CD14-positive monocyte (primary cell): ENCODE results near the gene ENTHD1. TPM values are rescaled to one million over a fixed set of nuclear protein-coding genes. Genes with fewer than 3 reads are reported as not detected.

Experiments used
- DNase-seq, 3 donors: peaks; one replicate each; pipeline ENCODE4 v3.0.0-alpha.2; 2011 to 2022
- H2AFZ ChIP-seq: 2 replicates; pipeline ENCODE4 v1.6.0; 2012; ENCODE audit warnings: mild to moderate bottlenecking, low read depth, low read length, inconsistent platforms; ENCODE audit not compliant: insufficient read depth, poor library complexity, severe bottlenecking
- H3K27ac ChIP-seq, 2 donors: 1 replicate in 1 of 2; 2 replicates in 1 of 2; pipeline ENCODE4 v1.5.1; 2012 to 2013; ENCODE audit warnings: low read length in 2 of 2, control low read depth in 1 of 2, inconsistent platforms in 1 of 2, low read depth in 1 of 2, mild to moderate bottlenecking in 1 of 2
- H3K27me3 ChIP-seq, 2 donors: one replicate each; pipeline versions ENCODE4 v1.6.0 to v1.6.1; 2011 to 2013; ENCODE audit warnings: low read length in 2 of 2; ENCODE audit not compliant: control insufficient read depth in 2 of 2, insufficient read depth in 2 of 2
- H3K36me3 ChIP-seq, 2 donors: replicated peaks in 1 of 2; 1 replicate in 1 of 2; 2 replicates in 1 of 2; pipeline versions ENCODE4 v1.5.1 to v1.6.1; 2012 to 2013; ENCODE audit warnings: low read length in 2 of 2, control low read depth in 1 of 2, inconsistent platforms in 1 of 2, mild to moderate bottlenecking in 1 of 2; ENCODE audit not compliant: insufficient read depth in 2 of 2, control insufficient read depth in 1 of 2
- H3K4me1 ChIP-seq, 2 donors: 1 replicate in 1 of 2; 2 replicates in 1 of 2; pipeline versions ENCODE4 v1.5.1 to v1.6.1; 2012 to 2013; ENCODE audit warnings: low read length in 2 of 2, control low read depth in 1 of 2, inconsistent platforms in 1 of 2, mild to moderate bottlenecking in 1 of 2, moderate library complexity in 1 of 2; ENCODE audit not compliant: insufficient read depth in 2 of 2, control insufficient read depth in 1 of 2
- H3K4me2 ChIP-seq: replicated peaks from 2 replicates; pipeline ENCODE3; 2012; ENCODE audit warnings: low read length, moderate library complexity, mild to moderate bottlenecking; ENCODE audit not compliant: poor library complexity, severe bottlenecking; ENCODE audit errors: extremely low read depth
- H3K4me3 ChIP-seq, 3 experiments: fragments of 200-600 bp in 1 of 3; sonication (generic) in 1 of 3; replicated peaks in 1 of 3; 1 replicate in 2 of 3; 2 replicates in 1 of 3; pipeline ENCODE4 v1.5.1; 2011 to 2013; ENCODE audit warnings: low read length in 3 of 3, mild to moderate bottlenecking in 3 of 3, control low read depth in 2 of 3, low read depth in 2 of 3, inconsistent platforms in 1 of 3, moderate library complexity in 1 of 3
- H3K79me2 ChIP-seq: 2 replicates; pipeline ENCODE4 v1.6.0; 2012; ENCODE audit warnings: mild to moderate bottlenecking, control low read depth, inconsistent platforms, low read length, moderate library complexity; ENCODE audit not compliant: insufficient read depth
- H3K9ac ChIP-seq: 2 replicates; pipeline ENCODE4 v1.6.0; 2017; ENCODE audit warnings: low read length, mild to moderate bottlenecking; ENCODE audit not compliant: insufficient read depth, poor library complexity, severe bottlenecking
- H3K9me3 ChIP-seq, 2 donors: replicated peaks in 1 of 2; 1 replicate in 1 of 2; 2 replicates in 1 of 2; pipeline versions ENCODE4 v1.5.1 to v1.6.1; 2012 to 2013; ENCODE audit warnings: low read length in 2 of 2, control low read depth in 1 of 2; ENCODE audit not compliant: control insufficient read depth in 1 of 2, insufficient read depth in 1 of 2
- H4K20me1 ChIP-seq: 2 replicates; pipeline ENCODE4 v1.6.0; 2012; ENCODE audit warnings: mild to moderate bottlenecking, low read length, control low read depth, moderate library complexity; ENCODE audit not compliant: insufficient read depth
- H3K27ac Mint-ChIP-seq, 7 donors: one replicate each; pipeline ENCODE4 v1.8.0; 2020; ENCODE audit warnings: mild to moderate bottlenecking in 7 of 7, mixed read lengths in 7 of 7, moderate library complexity in 6 of 7, inconsistent platforms in 2 of 7
- H3K27me3 Mint-ChIP-seq, 3 donors: one replicate each; pipeline ENCODE4 v1.8.0; 2021 to 2022; ENCODE audit warnings: low read depth in 3 of 3, mild to moderate bottlenecking in 3 of 3, mixed read lengths in 3 of 3, moderate library complexity in 3 of 3, inconsistent platforms in 1 of 3
- H3K36me3 Mint-ChIP-seq, 2 donors: one replicate each; pipeline ENCODE4 v1.8.0; 2020; ENCODE audit warnings: mixed read lengths in 2 of 2, inconsistent platforms in 1 of 2, mild to moderate bottlenecking in 1 of 2
- H3K4me1 Mint-ChIP-seq: one replicate; pipeline ENCODE4 v1.8.0; 2020; ENCODE audit warnings: mild to moderate bottlenecking, mixed read lengths
- H3K4me3 Mint-ChIP-seq, 2 donors: one replicate each; pipeline ENCODE4 v1.8.0; 2020; ENCODE audit warnings: mild to moderate bottlenecking in 2 of 2, mixed read lengths in 2 of 2, moderate library complexity in 1 of 2
- H3K9me3 Mint-ChIP-seq, 7 donors: one replicate each; pipeline ENCODE4 v1.8.0; 2020 to 2022; ENCODE audit warnings: mixed read lengths in 7 of 7, mild to moderate bottlenecking in 6 of 7, moderate library complexity in 6 of 7, inconsistent platforms in 2 of 7
- WGBS: methylation state at CpG from one replicate; pipeline ENCODE4 v1.1.5; 2013; ENCODE audit warnings: missing lambda C conversion rate; ENCODE audit not compliant: insufficient coverage; 5-methylcytosine and 5-hydroxymethylcytosine counted together
- intact Hi-C, 2 donors: fragments of 100-400 bp; cut with micrococcal nuclease; formaldehyde crosslinking; loops; one replicate each; pipeline versions ENCODE4 v1.15.0 to v1.15.1; 2023
- polyA plus RNA-seq, 3 donors: library from polyadenylated mRNA; depleted of rRNA in 1 of 3; unstranded in 2 of 3; stranded (reverse) in 1 of 3; fragments of 300-500 nt in 2 of 3; fragments of >200 nt in 1 of 3; fragmentation: Illumina TruSeq in 2 of 3; gene quantifications; 1 replicate in 2 of 3; 2 replicates in 1 of 3; pipeline ENCODE4 v1.2.3, GENCODE V29; 2012 to 2021
- TF ChIP-seq, protein P1 (sequence below): fragments of 200-600 bp; IDR thresholded peaks from one replicate; pipeline ENCODE4 v1.8.0; 2022; ENCODE audit warnings: antibody characterized with exemption, mild to moderate bottlenecking

The ENTHD1 gene
- polyA plus RNA-seq, 3 donors: not detected

DNA sequence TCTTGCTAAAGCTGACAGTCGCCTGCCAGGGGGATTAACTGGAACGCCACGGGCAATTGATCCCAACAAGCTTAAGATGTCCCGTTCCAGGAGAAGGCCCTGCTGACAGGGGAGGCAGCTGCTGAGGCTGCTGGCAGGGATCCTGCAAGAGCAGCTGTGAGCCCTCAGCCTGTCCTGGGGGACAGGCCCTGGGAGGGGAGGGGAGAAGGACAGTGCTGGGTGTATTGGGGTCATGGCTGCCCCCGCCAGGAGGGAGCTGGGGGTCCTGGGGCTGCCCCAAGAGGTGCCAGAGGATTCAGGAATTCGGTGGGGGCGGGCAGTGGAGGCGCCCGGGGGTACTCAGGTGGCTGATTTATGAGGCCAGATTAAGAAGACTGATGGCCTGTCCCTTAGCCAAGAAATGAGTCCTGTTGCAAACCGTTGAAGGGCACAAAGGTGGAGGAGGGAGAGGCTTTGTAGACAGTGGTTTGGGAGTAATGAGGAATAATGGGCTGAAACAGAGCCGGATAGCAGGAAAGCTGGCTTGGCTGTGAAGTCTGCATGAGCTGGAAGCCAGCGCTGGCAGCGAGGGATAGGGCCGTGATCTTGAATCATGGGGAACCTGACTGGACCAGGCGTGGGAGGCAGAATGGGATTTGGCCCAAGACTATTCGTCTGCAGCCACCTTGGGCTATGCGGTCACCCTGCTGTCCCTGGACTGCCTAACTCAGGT is 189.5 kb downstream of the ENTHD1 start:
- intact Hi-C loops: no loop called here
- Histone ChIP-seq H4K20me1 (no peaks in the 10 kb centered on the region), H3K4me2 (no peak overlapping the region), H3K36me3 (no peaks in the 10 kb centered on the region), H3K4me3 (no peak overlapping the region), H2AFZ (no peak overlapping the region), H3K9ac (no peak overlapping the region), H3K9me3 (no peaks in the 10 kb centered on the region), H3K27ac (no peak overlapping the region), H3K4me1 (no peaks in the 10 kb centered on the region), H3K27me3 (no peaks in the 10 kb centered on the region), H3K79me2 (no peaks in the 10 kb centered on the region)
- Mint-ChIP-seq H3K9me3 (peaks cover 0 to 2% (median 0%) of the 10 kb centered on the region in 7 donors), H3K27ac (no peak overlapping the region), H3K4me3 (no peak overlapping the region), H3K4me1 (no peaks in the 10 kb centered on the region), H3K27me3 (peaks cover 2 to 6% (median 5%) of the 10 kb centered on the region in 3 donors), H3K36me3 (no peaks in the 10 kb centered on the region)
- DNase-seq: no peak
- TF ChIP-seq, protein P1, sequence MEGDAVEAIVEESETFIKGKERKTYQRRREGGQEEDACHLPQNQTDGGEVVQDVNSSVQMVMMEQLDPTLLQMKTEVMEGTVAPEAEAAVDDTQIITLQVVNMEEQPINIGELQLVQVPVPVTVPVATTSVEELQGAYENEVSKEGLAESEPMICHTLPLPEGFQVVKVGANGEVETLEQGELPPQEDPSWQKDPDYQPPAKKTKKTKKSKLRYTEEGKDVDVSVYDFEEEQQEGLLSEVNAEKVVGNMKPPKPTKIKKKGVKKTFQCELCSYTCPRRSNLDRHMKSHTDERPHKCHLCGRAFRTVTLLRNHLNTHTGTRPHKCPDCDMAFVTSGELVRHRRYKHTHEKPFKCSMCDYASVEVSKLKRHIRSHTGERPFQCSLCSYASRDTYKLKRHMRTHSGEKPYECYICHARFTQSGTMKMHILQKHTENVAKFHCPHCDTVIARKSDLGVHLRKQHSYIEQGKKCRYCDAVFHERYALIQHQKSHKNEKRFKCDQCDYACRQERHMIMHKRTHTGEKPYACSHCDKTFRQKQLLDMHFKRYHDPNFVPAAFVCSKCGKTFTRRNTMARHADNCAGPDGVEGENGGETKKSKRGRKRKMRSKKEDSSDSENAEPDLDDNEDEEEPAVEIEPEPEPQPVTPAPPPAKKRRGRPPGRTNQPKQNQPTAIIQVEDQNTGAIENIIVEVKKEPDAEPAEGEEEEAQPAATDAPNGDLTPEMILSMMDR: no peak
- WGBS: 89% methylated on average over 16 of the region's 17 CpGs

DNA sequence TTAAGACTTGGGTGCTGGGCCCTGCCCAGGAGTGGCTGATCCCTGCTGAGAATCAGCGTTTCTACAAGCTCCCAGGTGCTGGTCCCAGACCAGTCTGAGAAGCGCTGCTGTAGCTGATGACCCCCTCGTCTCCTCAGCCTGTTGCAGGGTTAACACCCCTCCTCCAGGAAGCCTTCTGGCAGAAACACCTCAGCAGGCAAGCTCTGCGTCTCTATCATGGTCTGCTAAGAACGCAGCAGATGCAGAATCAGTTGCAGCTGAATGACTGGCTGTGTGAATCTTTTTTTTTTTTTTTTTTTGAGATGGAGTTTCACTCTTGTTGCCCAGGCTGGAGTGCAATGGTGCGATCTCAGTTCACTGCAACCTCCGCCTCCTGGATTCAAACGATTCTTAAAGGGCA is 190.5 kb downstream of the ENTHD1 start:
- H3K27me3 ChIP-seq: no peaks in the 10 kb centered on the region
- H3K4me2 ChIP-seq: no peak overlapping the region
- peaks cover 2 to 9% (median 6%) of the 10 kb centered on the region in 3 donors for H3K27me3 Mint-ChIP-seq
- H3K27ac ChIP-seq: no peak overlapping the region
- no peaks in the 10 kb centered on the region for H3K79me2 ChIP-seq
- no peak for DNase-seq
- H3K9me3 Mint-ChIP-seq: peaks cover 0 to 2% (median 0%) of the 10 kb centered on the region in 7 donors
- TF ChIP-seq, protein P1: no peak
- no peaks in the 10 kb centered on the region for H3K4me1 ChIP-seq
- no peaks in the 10 kb centered on the region for H3K36me3 Mint-ChIP-seq
- H2AFZ ChIP-seq: no peak overlapping the region
- H3K4me3 Mint-ChIP-seq: no peak overlapping the region
- no peak overlapping the region for H3K4me3 ChIP-seq
- no peaks in the 10 kb centered on the region for H4K20me1 ChIP-seq
- WGBS: 95% methylated on average over 8 of the region's 8 CpGs
- H3K4me1 Mint-ChIP-seq: no peaks in the 10 kb centered on the region
- H3K36me3 ChIP-seq: no peaks in the 10 kb centered on the region
- intact Hi-C loops: no loop called here
- no peak overlapping the region for H3K27ac Mint-ChIP-seq
- H3K9ac ChIP-seq: no peak overlapping the region
- no peaks in the 10 kb centered on the region for H3K9me3 ChIP-seq
